HepG2 (cell line): ENCODE data around the gene SND1. TPM values are rescaled to one million over a fixed set of nuclear protein-coding genes. Genes with fewer than 3 reads are reported as not detected.

ENCODE experiments used
- ATAC-seq: fragments of 200-7000 bp; cut with Tn5 transposase; 3 replicates; pipeline ENCODE4 v1.9.1; 2020; ENCODE audit warnings: mild to moderate bottlenecking, moderate library complexity
- BruUV-seq: library from RNA; stranded (reverse); fragments of 400-500 nt; replicated peaks from 2 replicates; lab custom pipeline; 2021; lab: Mats Ljungman, UMichigan
- CTCF ChIA-PET: fragments of 300-600 bp; formaldehyde crosslinking; extraction: SDS; loops from one replicate; lab custom pipeline; 2021; ENCODE audit warnings: low total read pairs, inconsistent platforms, low intra/inter-chr PET ratio; lab: Yijun Ruan, JAX
- POLR2A ChIA-PET: fragments of 350-600 bp; sonication (Branson Sonifier 250); formaldehyde crosslinking; loops from one replicate; lab custom pipeline; 2020; ENCODE audit warnings: antibody characterized with exemption, inconsistent platforms; lab: Yijun Ruan, JAX
- DNase-seq: peaks from one replicate; pipeline ENCODE4 v3.0.0-alpha.2; 2015; ENCODE audit warnings: low spot score
- FAIRE-seq: peaks from 3 replicates; lab custom pipeline; 2011; peaks lifted over from hg19 to GRCh38; lab: Jason Lieb, UNC
- H2AFZ ChIP-seq: one replicate; pipeline ENCODE4 v1.6.1; 2011; ENCODE audit warnings: low read length, inconsistent platforms
- H3K27ac ChIP-seq: fragments of 300-600 bp; 3 replicates; pipeline ENCODE4 v1.8.0; 2011; ENCODE audit warnings: mixed run types, mild to moderate bottlenecking, mixed read lengths, low read length, inconsistent platforms; ENCODE audit not compliant: insufficient read depth; ENCODE audit errors: extremely low read length
- H3K27me3 ChIP-seq, 2 experiments: fragments of 200-600 bp in 1 of 2; 2 replicates in 1 of 2; 3 replicates in 1 of 2; pipeline versions ENCODE4 v1.6.0 to v1.8.0; 2011; ENCODE audit warnings: low read length in 2 of 2, mild to moderate bottlenecking in 2 of 2, moderate library complexity in 2 of 2, inconsistent platforms in 1 of 2; ENCODE audit not compliant: insufficient read depth in 2 of 2, control insufficient read depth in 1 of 2
- H3K36me3 ChIP-seq, 2 experiments: fragments of 200-600 bp in 1 of 2; replicated peaks in 1 of 2; 2 replicates in 1 of 2; 3 replicates in 1 of 2; pipeline versions ENCODE4 v1.5.1 to v1.8.0; 2011; ENCODE audit warnings: low read length in 2 of 2, inconsistent platforms in 1 of 2; ENCODE audit not compliant: insufficient read depth in 2 of 2, control insufficient read depth in 1 of 2
- H3K4me1 ChIP-seq: 2 replicates; pipeline ENCODE4 v1.5.1; 2012; ENCODE audit warnings: low read length, inconsistent platforms; ENCODE audit not compliant: insufficient read depth
- H3K4me2 ChIP-seq: 2 replicates; pipeline ENCODE4 v1.6.0; 2011; ENCODE audit warnings: low read depth, low read length, inconsistent platforms
- H3K4me3 ChIP-seq, 3 experiments: fragments of 200-600 bp in 1 of 3; sonication (generic), shearing (Covaris generic) in 1 of 3; replicated peaks in 1 of 3; 2 replicates each; pipeline ENCODE4 v1.5.1; 2011 to 2016; ENCODE audit warnings: low read length in 3 of 3, inconsistent platforms in 2 of 3, low read depth in 2 of 3, mild to moderate bottlenecking in 2 of 3, control low read depth in 1 of 3, mixed read lengths in 1 of 3; ENCODE audit not compliant: insufficient read depth in 1 of 3
- H3K79me2 ChIP-seq: one replicate; pipeline ENCODE4 v1.6.1; 2011; ENCODE audit warnings: low read length, inconsistent platforms; ENCODE audit not compliant: insufficient read depth
- H3K9ac ChIP-seq: 2 replicates; pipeline ENCODE4 v1.6.0; 2011; ENCODE audit warnings: mild to moderate bottlenecking, low read depth, low read length, inconsistent platforms; ENCODE audit not compliant: insufficient read depth
- H3K9me3 ChIP-seq: 2 replicates; pipeline ENCODE4 v1.5.1; 2012; ENCODE audit warnings: mild to moderate bottlenecking, low read length
- H4K20me1 ChIP-seq: 2 replicates; pipeline ENCODE4 v1.6.0; 2011; ENCODE audit warnings: inconsistent platforms, mild to moderate bottlenecking, low read length, moderate library complexity; ENCODE audit not compliant: insufficient read depth
- BORCS8-MEF2B ChIP-seq: sonication (generic); formaldehyde crosslinking; IDR thresholded peaks from 2 replicates; pipeline ENCODE4 v1.8.0; 2022; ENCODE audit warnings: mild to moderate bottlenecking, missing genetic modification reagents
- GATA4 ChIP-seq: sonication (generic); IDR thresholded peaks from 2 replicates; pipeline ENCODE4 v1.6.1; 2016; ENCODE audit warnings: antibody characterized with exemption, low read depth, borderline replicate concordance
- GZF1 ChIP-seq: sonication (generic); formaldehyde crosslinking; IDR thresholded peaks from 2 replicates; pipeline ENCODE4 v1.5.1; 2020; ENCODE audit warnings: mild to moderate bottlenecking, missing genetic modification reagents
- WGBS: methylation state at CpG from one replicate; pipeline ENCODE4 v1.1.6; 2017; ENCODE audit warnings: low lambda C conversion rate; 5-methylcytosine and 5-hydroxymethylcytosine counted together
- in situ Hi-C: cut with HindIII; loops from 2 replicates; pipeline ENCODE4 v1.10.0; 2017; ENCODE audit warnings: low pct_unique_long_range_greater_than_20kb; ENCODE audit not compliant: extremely low pct_ligation_motif_present
- intact Hi-C: fragments of 100-400 bp; cut with micrococcal nuclease; formaldehyde crosslinking; loops from one replicate; pipeline ENCODE4 v1.10.0; 2022; ENCODE audit not compliant: unreplicated experiment
- polyA plus RNA-seq, 8 experiments: library from polyadenylated mRNA; depleted of rRNA in 3 of 8; stranded (reverse) in 7 of 8; unstranded in 1 of 8; fragments of >200 nt; fragmentation: Illumina TruSeq in 4 of 8; extraction: Trizol in 4 of 8; gene quantifications; 2 replicates each; pipeline versions ENCODE4 v1.2.1 to v1.2.3, GENCODE V29; 2011 to 2016; ENCODE audit warnings: low read depth in 4 of 8, missing spikeins in 1 of 8, mixed read lengths in 1 of 8; ENCODE audit not compliant: insufficient read depth in 1 of 8
- total RNA-seq, 5 experiments: library from RNA; depleted of rRNA; stranded (reverse); fragments of >200 nt; fragmentation: Illumina TruSeq; extraction: Trizol; gene quantifications; 2 replicates each; pipeline ENCODE4 v1.2.3, GENCODE V29; 2016; ENCODE audit warnings: low read depth in 1 of 5
- TF ChIP-seq, protein P1 (sequence below): sonication (generic); formaldehyde crosslinking; IDR thresholded peaks from 2 replicates; pipeline ENCODE4 v1.9.0; 2022; ENCODE audit warnings: low read depth, missing genetic modification reagents
- TF ChIP-seq, protein P2 (sequence below), 2 experiments: fragments of 450-650 bp in 1 of 2; sonication (generic) in 1 of 2; formaldehyde crosslinking; IDR thresholded peaks; 2 replicates each; pipeline versions ENCODE4 v1.5.0 to v1.8.0; 2020 to 2022; ENCODE audit warnings: mild to moderate bottlenecking in 1 of 2, missing genetic modification reagents in 1 of 2
- TF ChIP-seq, protein P3 (sequence below): sonication (generic); formaldehyde crosslinking; IDR thresholded peaks from 2 replicates; pipeline ENCODE4 v1.8.0; 2022; ENCODE audit warnings: mild to moderate bottlenecking, missing genetic modification reagents

The SND1 gene
- total and polyA plus RNA-seq, 2 of the 13 experiments (the other 11 are each of a cell fraction or from before 2014, with no cell fraction given) = 110 to 182 TPM

DNA sequence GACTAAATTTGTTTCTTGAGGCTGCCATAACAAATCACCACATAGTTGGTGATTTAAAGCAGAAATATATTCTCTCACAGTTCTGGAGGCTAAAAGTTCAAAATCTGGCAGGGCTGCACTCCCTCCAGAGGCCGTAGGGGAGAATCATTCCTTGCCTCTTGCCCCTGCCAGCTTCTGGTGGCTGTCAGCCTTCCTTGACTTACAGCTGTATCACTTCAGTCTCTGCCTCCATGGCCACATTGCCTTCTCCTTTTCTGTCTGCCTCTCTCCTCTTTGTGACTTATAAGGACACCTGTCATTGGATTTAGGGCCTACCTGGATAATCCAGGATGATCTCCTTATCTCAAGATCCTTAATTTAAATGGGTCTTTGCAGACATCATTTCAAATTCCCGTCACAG, 385.1 kb downstream of the SND1 start:
- TF ChIP-seq GZF1 (CRISPR knock-in tag) (no peak), GATA4 (no peak), BORCS8-MEF2B (CRISPR knock-in tag) (no peak)
- TF ChIP-seq, protein P1, sequence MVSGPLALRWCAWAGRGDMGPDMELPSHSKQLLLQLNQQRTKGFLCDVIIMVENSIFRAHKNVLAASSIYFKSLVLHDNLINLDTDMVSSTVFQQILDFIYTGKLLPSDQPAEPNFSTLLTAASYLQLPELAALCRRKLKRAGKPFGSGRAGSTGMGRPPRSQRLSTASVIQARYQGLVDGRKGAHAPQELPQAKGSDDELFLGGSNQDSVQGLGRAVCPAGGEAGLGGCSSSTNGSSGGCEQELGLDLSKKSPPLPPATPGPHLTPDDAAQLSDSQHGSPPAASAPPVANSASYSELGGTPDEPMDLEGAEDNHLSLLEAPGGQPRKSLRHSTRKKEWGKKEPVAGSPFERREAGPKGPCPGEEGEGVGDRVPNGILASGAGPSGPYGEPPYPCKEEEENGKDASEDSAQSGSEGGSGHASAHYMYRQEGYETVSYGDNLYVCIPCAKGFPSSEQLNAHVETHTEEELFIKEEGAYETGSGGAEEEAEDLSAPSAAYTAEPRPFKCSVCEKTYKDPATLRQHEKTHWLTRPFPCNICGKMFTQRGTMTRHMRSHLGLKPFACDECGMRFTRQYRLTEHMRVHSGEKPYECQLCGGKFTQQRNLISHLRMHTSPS = no peak
- intact Hi-C loops = loop anchor here (5.0 kb wide), 1 partner anchor 170 kb away; no protein-coding TSS in a partner anchor
- DNase-seq (no peak), ATAC-seq (no peak), FAIRE-seq (no peak)
- H3K4me2 ChIP-seq = no peak overlapping the region
- H3K27ac ChIP-seq = no peak overlapping the region
- no peak overlapping the region for H2AFZ ChIP-seq
- H3K4me3 ChIP-seq = no peak overlapping the region
- H3K9me3 ChIP-seq = no peaks in the 10 kb centered on the region
- no peak overlapping the region for H3K9ac ChIP-seq
- in situ Hi-C loops = no loop called here
- no TSS peak for BruUV-seq
- no peaks in the 10 kb centered on the region for H3K4me1 ChIP-seq
- H3K36me3 ChIP-seq = peaks cover 3 to 23% of the 10 kb centered on the region in 2 experiments; a peak in 3 of 5 replicates
- CTCF ChIA-PET = no interaction called here
- WGBS = 100% methylated on average over 2 of the region's 2 CpGs
- POLR2A ChIA-PET = no interaction called here
- no peaks in the 10 kb centered on the region for H3K27me3 ChIP-seq
- no peaks in the 10 kb centered on the region; the same call in 1 of the 2 replicates for H4K20me1 ChIP-seq
- no peaks in the 10 kb centered on the region for H3K79me2 ChIP-seq

DNA sequence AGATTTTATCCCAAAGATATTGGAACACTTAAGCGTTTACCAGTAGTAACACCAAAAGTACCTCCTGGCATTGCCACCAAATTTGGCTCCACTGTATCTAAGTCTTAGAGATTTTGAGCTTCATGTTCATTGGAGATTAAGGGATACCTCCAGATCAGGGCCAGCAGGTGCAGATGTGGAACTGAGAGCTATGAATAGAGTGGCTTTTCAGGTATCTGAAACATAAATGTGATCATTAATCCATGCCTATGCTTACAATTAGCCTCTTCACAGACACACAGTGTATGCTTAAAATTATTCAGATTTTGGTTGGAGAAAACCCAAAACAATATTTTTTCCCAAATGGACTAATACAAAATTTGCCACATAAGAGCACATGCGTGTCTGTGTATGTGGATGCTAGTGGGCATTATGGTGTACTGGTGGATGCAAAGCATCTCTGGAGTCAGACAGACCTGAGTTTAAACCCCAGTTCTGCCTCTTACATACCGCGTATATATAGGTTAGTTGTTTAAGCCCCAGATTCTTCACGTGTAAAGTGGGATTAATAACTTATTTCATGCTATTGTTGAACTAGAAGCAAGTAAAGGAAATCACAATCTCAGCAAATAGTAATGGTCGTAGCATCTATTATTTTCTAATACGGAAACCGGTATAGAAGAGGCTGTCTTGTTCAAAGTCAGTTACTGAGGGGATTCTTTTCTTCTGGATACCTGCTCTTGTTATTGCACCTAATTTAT, 386.1 kb downstream of the SND1 start:
- no peak overlapping the region for H3K9ac ChIP-seq
- BruUV-seq = no TSS peak
- CTCF ChIA-PET = no interaction called here
- no peaks in the 10 kb centered on the region for H3K4me1 ChIP-seq
- 96% methylated on average over 8 of the region's 8 CpGs for WGBS
- ATAC-seq (no peak), DNase-seq (no peak), FAIRE-seq (no peak)
- intact Hi-C loops (loop anchor here (5.0 kb wide), 1 partner anchor 169 kb away; no protein-coding TSS in a partner anchor), in situ Hi-C loops (no loop called here)
- H3K9me3 ChIP-seq = no peaks in the 10 kb centered on the region
- no peaks in the 10 kb centered on the region for H3K27me3 ChIP-seq
- H3K4me3 ChIP-seq = no peak overlapping the region
- H3K36me3 ChIP-seq = peaks cover 10 to 33% of the 10 kb centered on the region in 2 experiments
- no peak overlapping the region for H3K27ac ChIP-seq
- no peaks in the 10 kb centered on the region; the same call in 1 of the 2 replicates for H4K20me1 ChIP-seq
- POLR2A ChIA-PET = no interaction called here
- no peaks in the 10 kb centered on the region for H3K79me2 ChIP-seq
- no peak overlapping the region for H3K4me2 ChIP-seq
- H2AFZ ChIP-seq = no peak overlapping the region
- TF ChIP-seq, protein P2, sequence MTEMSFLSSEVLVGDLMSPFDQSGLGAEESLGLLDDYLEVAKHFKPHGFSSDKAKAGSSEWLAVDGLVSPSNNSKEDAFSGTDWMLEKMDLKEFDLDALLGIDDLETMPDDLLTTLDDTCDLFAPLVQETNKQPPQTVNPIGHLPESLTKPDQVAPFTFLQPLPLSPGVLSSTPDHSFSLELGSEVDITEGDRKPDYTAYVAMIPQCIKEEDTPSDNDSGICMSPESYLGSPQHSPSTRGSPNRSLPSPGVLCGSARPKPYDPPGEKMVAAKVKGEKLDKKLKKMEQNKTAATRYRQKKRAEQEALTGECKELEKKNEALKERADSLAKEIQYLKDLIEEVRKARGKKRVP (CRISPR knock-in tag; IDR thresholded peaks at IDR 0.05) = no peak
- TF ChIP-seq, protein P3, sequence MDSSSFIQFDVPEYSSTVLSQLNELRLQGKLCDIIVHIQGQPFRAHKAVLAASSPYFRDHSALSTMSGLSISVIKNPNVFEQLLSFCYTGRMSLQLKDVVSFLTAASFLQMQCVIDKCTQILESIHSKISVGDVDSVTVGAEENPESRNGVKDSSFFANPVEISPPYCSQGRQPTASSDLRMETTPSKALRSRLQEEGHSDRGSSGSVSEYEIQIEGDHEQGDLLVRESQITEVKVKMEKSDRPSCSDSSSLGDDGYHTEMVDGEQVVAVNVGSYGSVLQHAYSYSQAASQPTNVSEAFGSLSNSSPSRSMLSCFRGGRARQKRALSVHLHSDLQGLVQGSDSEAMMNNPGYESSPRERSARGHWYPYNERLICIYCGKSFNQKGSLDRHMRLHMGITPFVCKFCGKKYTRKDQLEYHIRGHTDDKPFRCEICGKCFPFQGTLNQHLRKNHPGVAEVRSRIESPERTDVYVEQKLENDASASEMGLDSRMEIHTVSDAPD (CRISPR knock-in tag) = no peak
